Daoy (cell line): ENCODE measurements around the gene KRTAP12-2. TPM values are rescaled to one million over a fixed set of nuclear protein-coding genes. Genes with fewer than 3 reads are reported as not detected.

Experiments used
- DNase-seq: peaks from one replicate; pipeline ENCODE4 v3.0.0-alpha.2; 2015; ENCODE audit warnings: low read depth
- total RNA-seq: library from RNA; depleted of rRNA; stranded (reverse); fragments of >200 nt; shearing (Covaris generic); gene quantifications from 2 replicates; pipeline ENCODE4 v1.2.3, GENCODE V29; 2014; rRNA removed

The KRTAP12-2 gene
- total RNA-seq = not detected in 2 replicates

DNA sequence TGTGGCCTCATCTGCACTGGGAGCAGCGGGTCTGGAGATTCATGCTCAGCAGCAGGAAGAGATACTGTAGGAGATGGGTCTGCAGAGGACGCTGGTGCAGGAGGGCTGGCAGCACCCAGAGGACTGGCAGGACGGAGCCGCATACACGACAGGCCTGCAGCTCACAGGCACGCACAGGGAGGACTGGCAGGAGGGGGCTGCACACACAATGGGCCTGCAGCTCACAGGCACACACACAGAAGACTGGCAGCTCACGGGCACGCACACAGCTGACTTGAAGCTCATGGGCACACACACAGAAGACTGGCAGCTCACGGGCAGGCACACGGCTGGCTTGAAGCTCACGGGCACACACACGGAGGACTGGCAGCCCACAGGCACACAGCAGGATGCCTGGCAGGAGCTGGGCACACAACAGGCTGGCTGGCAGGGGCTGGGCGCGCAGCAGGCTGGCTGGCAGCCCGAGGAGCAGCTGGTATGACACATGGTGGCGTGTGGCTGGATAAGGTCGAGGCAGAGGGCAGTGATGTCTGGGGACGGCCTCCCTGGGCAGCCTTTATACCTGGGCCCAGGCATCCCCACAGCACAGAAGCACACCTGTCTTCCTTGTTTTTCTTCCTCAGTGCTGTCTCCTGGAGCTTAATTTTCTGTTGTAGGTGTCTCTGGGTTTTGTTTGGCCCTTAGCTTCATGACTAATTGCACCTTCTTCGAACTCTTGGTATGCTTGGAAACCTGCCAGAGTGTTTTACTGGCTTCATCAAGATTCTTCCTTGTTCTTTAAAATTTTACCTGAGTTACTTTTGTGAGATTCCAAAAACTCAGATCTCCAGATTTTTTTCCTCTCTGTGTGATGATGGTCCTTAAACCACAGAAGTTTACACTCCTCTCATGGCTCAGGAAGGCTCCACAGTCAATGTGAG, at the start of gene KRTAP12-2:
Gene KRTAP12-2 (minus strand): TSS at position 527 of the 920 bp plus-strand sequence. CDS start 41 bp downstream, at position 486.
- DNase-seq = no peak

GRCh38 chr21:44714905-44715304, 48.2 kb upstream of the KRTAP12-2 start:
- DNase-seq = no peak

DNA sequence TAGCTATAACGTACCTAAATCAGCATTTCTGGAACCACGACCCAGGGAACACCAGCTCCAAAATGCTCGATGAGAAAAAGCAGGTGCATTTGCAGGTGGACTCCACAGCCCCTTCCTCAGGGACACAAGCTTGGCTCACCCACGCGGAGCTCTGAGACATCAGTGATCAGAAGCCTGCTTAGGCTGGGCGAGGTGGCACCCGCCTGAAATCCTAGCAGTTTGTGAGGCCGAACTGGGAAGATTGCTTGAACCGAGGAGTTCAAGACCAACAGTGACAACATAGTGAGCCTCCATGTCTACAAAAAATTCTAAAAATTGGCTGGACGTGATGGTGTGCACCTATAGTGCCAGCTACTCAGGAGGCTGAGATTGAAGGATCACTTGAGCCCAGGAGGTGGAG, 47.1 kb upstream of the KRTAP12-2 start:
- no peak for DNase-seq

DNA sequence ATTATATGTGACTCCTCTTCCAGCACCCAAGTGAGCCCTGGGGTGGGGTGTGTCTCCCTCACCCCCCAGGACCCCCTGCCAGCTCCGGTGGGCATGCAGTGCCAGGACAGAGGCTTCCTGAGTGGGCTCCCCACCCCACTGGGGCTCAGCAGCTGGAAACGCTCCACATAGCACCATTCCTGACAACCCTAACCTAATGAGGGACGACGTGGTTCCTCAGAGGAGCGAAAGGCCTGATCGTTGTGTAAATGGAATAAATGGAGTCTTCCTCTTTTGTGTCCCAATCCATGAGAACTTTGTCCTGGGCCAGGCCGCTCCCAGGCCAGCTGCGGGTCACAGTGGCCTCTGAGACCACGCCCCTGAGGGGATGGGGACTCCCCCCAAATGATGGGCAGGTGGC, 46.4 kb upstream of the KRTAP12-2 start:
- DNase-seq = no peak

DNA sequence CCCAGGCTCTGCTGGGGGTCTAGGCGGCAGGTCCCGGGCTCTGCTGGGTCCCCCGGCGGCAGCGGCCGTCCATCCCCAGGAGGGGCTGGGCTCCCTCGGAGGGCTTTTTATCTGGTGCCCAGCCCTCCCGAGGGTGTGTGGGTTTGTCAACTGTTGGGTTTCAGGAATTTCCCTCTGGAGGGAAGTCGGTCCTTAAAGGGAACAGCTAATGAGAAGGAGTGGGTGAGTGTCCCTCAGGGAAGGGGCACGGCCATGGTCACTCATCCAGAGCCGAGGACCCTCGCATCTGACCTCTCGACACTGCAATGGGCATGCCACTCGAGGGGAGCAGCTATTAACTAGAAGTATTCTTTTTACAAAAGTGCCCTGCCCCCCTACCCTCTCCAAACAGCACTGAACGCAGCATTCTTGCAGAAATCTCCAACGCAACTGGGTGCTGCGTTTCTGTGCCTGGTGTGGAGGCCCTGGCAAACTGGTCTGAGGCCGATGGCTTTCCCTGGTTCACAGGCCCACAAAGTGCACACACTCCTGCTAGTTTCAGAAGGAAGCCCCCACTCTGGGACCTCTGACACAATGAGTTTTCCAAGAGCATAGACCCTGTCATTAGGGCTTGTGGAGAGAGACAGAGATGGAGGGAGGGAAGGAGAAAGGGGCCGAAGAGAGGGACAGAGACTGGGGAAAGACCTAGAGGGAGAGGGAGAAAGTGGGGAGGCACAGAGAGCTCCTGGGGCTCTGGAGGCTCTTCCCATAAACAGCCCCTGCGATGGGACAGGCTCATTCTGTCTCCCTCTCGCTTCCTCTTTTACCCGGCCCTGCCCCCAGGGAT, 45.7 kb upstream of the KRTAP12-2 start:
- no peak for DNase-seq

GRCh38 chr21:44711327-44712202, 44.8 kb upstream of the KRTAP12-2 start, which contains the start of gene TSPEAR:
TSPEAR (minus strand) TSS chr21:44711572; CDS start chr21:44711514, 58 bp downstream.
- no peak for DNase-seq

DNA sequence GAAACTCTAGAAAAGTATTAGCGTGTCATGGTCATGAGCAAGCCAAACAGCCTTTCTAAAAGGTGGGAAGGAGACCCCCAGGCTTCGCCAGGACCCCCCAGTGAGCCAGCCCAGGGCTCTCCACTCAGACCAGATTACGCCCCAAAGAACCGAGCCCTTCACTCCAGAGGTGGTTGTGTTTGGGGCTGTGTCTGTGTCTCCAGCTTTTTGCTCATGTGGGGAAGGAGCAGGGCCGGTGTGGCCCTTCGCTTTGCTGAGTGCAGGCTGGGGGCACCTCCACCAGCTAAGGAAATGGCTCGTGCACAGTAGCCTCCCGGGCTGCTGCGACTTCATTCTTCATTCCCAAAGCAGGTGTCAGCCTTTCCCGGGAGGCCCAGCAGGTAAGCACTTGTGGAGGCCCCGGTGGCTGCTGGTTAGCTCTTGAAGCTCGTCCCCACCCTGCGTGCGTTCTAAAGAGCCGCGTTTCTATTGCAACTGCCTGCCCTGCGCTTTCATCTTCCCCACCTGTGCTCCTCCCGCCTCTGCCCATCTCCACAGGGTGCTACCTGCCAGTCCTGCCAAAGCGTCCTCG, 44.1 kb upstream of the KRTAP12-2 start:
- DNase-seq = no peak

GRCh38 chr21:44710294-44710665, 43.6 kb upstream of the KRTAP12-2 start:
- no peak for DNase-seq

DNA sequence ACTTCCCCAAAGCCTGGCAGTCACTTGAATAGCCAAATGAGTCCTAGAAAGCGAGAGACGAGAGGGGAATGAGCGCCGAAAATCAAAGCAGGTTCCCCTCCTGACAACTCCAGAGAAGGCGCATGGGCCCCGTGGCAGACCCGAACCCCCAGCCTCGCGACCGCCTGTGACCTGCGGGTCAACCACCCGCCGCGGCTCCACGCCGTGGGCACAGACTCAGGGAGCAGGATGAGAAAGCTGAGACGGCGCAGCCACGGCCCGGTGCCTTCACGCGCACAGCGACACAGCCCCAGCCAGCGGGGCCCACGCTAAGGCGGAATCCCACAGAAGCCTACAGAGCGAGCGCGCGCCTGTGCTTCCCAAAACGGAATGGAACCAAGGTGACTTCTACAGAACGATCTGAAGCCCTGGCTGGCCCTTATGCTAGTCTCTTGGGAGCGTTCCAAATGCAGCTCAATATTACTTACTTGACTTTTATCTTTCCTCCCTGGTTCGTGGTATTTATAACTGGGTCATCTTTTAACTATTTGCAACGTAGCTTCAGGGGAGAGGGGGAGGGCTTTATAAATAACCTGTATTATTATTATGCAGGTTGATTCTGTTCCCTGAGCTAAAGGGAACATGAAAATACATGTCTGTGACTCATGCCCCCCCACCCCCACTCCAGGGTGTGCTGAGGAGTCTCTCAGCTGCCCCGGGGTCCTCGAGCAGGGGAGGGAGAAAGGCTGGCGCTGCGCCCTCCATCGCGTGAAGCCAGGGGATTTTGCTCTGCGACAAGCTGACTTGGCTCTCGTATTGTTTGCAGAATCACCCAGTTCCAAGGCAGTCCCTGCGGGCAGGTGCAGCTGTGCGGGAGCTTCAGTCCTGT, 42.9 kb upstream of the KRTAP12-2 start:
- no peak for DNase-seq

GRCh38 chr21:44708866-44709425, 42.2 kb upstream of the KRTAP12-2 start:
- no peak for DNase-seq

DNA sequence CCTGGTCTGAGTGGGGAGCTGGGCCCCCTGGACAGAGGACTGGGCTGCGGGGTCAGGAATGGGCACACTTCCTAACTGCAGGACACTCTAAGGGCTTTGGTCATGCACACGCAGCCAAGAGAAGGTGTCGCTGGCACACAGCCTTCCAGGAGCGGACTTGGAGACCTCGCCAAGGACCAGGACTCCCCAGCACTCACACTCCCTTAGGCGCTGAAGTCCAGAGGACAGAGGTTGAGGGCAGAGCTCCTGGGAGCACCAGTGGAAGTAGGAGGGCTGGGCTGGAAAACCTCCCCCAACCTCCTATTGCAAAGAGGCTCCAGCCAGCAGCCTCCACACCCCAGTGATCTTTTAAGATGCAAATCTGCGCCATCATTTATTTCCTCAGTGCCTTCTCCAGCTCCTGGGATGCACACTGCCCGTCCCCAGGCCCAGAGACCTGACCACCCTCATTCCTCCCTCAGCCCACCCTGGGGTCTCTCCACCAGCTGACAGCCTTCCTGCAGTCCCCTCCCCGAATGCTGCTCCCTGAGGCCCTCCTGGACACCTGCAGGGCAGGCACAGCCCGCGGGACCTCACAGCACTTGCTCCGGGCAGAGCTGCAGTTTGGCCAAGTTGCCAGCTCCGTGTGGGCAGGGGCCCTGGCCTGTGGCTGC, 41.6 kb upstream of the KRTAP12-2 start:
- no peak for DNase-seq

GRCh38 chr21:44706706-44707581, 40.2 kb upstream of the KRTAP12-2 start:
- DNase-seq = no peak

- DNase-seq = no peak
These were observed 39.4 kb upstream of the KRTAP12-2 start for GRCh38 chr21:44706026-44706705.

DNA sequence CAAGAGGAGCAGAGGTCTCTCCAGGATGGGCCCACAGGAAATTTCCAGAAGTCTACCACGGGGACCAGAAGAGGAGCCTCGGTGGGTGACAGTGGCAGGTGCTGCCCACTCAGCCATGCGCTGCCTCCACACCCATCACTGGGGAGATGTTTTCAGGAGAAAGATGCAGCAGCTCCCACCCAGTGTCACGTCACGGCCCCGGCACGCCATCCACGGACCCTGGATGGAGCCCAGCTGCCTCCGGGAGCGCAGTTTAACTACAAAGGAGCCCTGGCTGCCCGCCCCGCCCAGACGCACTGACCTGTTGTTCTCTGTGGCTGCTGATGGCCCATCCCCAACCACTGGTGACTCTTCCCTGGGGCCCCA, 37.9 kb upstream of the KRTAP12-2 start:
- no peak for DNase-seq

DNA sequence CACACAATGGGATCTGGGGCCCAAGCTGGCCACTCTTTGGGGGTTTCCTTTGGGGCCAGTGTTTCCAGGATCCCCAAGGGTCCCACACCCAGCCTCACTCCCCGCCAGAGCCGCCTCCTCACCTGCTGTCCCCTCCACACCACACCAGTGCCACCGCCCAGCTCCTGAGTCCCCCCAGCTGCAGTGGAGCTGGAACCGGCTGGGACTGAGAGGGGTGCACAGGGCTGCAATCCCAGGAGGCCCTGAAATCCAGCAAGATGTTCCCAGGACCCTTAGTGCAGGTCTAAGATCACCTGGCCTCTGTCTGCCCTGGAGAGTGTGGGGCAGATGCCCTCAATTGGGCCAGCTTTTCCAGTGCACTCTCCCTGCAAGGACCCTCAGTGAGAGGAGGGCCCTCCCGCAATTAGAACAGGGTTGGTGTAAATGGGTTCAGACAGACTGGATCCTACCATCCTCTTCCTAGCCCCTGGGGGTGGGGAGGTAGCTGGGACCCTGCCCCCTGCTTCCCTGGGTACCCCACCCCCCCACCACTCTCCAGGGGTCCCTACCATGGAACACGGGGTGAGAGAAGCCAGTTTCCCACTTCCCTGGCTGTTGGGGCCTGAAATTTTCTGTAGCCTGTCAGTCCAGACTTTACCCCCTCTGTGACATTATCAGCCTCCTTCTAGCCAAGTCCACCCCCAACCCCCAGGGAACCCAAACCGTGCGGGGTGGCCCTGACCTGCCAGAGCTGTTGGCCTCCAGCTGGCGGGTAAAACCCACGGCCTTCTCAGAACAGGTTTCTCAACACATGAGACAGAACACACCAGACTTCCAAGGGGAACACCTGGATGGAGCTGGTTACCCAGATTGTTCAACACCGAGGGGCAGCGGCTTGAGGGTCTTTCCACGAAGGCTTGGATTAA, 37.3 kb upstream of the KRTAP12-2 start:
- no peak for DNase-seq

- DNase-seq = no peak
These were observed 36.4 kb upstream of the KRTAP12-2 start for GRCh38 chr21:44702973-44703730.
